Retinal pigment epithelial cell (primary cell): ENCODE data around the gene TDRD1.
A peak's percentile ranks its signal among the peaks of the same experiment; 100 is the strongest.

Source experiments
- DNase-seq: peaks from one replicate; pipeline ENCODE4 v3.0.0-alpha.2; 2010; ENCODE audit warnings: low read depth
- H3K4me3 ChIP-seq: 2 replicates; pipeline ENCODE4 v1.5.1; 2011; ENCODE audit warnings: mild to moderate bottlenecking, low read length, control low read depth, moderate library complexity
- CTCF ChIP-seq: conservative IDR thresholded peaks from 2 replicates; pipeline ENCODE4 v1.5.1; 2011; ENCODE audit warnings: low read depth, low read length, control low read depth, inconsistent platforms

TDRD1 gene

GRCh38 chr10:114258274-114258840 is 79.2 kb downstream of the TDRD1 start:
- no peak for TF ChIP-seq CTCF
- no peak overlapping the region for H3K4me3 ChIP-seq
- DNase-seq = no peak

- no peak for DNase-seq
- no peak for TF ChIP-seq CTCF
- no peak overlapping the region for H3K4me3 ChIP-seq
Observed at GRCh38 chr10:114259824-114260223, 80.7 kb downstream of the TDRD1 start.

- no peak for DNase-seq
- no peak for TF ChIP-seq CTCF
- H3K4me3 ChIP-seq = no peak overlapping the region
Observed at GRCh38 chr10:114260366-114260765, 81.2 kb downstream of the TDRD1 start.

- no peak overlapping the region for H3K4me3 ChIP-seq
Observed at GRCh38 chr10:114261076-114261475, 81.9 kb downstream of the TDRD1 start.

GRCh38 chr10:114262496-114262895 is 83.3 kb downstream of the TDRD1 start:
- TF ChIP-seq CTCF = no peak
- no peak overlapping the region for H3K4me3 ChIP-seq
- no peak for DNase-seq

More at GRCh38 chr10:114261076-114261475, 81.9 kb downstream of the TDRD1 start:
- no peak for DNase-seq
- no peak for TF ChIP-seq CTCF

- no peak overlapping the region for H3K4me3 ChIP-seq
- DNase-seq = no peak
- no peak for TF ChIP-seq CTCF
Observed at GRCh38 chr10:114265392-114266053, 86.4 kb downstream of the TDRD1 start.

GRCh38 chr10:114266521-114266920 is 87.4 kb downstream of the TDRD1 start:
- H3K4me3 ChIP-seq = no peak overlapping the region
- DNase-seq = peak; percentile 66
- no peak for TF ChIP-seq CTCF
